Activated CD4-positive, alpha-beta T cell treated with anti-CD3 and anti-CD28 coated beads, Interleukin-2, Interleukin-4, amounts not matched to agents 100 ng/mL and 50 ng/mL, durations not matched to agents 16 hours and 8 hours (primary cell): ENCODE results near the gene PDLIM4.

Experiments used
- DNase-seq: peaks from one replicate; pipeline ENCODE4 v3.0.0-alpha.2; 2020; ENCODE audit warnings: low spot score

Gene PDLIM4

DNA sequence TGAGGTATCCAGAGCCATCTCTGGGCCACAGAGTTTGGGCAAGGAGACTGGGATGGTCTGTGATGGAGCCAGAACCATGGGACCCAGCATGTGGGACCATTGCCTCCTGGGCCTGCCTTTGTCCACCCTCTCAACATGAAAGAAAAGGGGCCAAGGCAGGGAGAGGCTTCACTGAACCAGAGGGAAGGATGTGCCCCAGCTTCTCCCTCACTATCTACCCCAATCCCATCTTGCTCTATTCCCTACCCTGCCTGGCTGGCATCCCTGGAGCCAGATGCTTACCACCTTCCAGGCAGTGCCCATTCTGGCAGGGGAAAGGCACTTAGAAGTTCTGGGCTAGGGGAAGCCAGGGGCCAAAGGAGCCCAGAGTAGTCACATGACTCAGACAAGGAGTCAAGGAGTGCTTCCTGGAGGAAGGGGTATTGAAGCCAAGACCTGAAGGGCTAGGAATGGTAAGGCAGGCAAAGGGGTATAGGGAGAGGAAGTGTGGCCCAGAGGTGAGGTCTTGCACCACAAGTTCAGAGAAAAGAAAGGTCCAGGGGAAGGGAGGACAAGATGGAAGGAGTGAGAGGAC is 9.8 kb downstream of the PDLIM4 start:
- no peak for DNase-seq

DNA sequence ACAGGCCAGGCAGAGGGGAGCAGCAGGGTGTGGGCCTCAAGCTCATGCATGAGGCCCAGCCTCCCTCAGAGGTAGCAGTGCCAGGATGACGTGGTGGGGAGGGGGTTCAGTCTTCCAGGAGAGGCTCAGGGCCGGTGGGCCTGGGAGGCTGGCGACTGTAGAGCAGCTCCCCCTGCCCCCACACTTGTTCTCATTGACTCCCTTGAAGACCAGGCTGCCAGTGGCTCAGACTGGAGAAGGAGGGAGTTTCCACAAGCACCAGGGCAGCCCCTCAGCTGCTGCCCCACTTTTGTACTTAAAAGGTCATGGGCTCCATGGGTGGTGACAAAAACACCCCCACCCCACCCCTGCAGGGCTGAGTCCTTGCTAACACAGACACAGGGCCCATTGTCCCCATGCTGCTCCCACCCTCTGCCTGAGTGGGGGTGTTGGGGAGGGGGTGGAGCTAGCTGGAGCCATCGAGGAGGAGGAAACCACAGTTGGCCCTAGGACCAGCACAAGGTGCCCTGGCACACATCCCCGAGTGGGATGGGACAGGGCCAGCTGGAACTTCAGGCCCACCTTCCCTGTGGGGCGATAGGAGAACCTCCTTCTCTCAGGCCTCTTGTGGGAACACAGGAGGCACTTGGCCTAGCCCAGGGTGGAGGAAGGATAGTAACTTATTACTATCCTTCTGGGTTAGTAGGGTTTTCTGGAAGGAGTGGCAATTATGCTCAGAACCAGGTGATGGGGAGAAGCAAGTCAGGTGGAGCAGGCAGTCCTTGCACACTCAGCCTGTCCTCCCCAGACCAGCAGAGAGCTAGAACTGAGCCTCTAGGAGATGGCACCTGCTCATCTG is 10.7 kb downstream of the PDLIM4 start:
- DNase-seq: no peak

DNA sequence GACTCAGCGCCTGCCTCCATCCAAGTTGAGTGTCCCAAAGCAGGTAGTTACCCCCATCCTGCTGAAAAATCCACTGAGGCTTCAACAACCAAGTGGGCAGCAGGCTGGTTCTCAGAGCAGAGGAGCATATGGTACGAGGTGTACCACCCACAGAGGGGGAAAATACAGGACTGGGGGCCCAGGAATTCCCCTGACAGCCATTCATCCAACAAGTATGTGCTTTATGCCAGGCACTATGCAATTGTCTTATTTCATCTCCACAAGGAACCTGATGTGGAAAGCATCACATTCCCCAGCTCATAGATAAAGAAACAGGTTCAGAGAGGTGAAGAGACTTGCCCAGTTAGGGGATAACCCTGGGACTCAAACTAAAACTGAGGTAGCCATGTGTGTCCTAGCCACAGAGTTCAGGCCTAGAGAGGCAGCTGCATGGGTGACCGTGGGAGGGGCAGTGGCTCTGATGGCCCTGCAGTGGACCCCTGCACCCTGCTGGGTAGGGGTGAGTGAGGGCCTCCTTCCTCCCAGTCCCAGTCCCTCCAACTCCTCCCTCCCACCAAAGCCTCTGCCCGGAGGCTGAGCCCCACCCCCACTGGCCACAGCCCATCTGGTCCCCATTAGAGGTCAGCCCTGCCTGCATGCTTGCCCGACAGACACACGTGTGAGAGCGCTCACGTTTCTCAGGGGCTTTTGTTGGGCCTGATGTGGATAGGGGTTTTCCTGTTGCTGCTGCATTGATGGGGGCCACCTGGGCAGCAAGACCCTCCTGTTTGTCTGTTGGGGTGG is 11.5 kb downstream of the PDLIM4 start:
- DNase-seq: no peak

DNA sequence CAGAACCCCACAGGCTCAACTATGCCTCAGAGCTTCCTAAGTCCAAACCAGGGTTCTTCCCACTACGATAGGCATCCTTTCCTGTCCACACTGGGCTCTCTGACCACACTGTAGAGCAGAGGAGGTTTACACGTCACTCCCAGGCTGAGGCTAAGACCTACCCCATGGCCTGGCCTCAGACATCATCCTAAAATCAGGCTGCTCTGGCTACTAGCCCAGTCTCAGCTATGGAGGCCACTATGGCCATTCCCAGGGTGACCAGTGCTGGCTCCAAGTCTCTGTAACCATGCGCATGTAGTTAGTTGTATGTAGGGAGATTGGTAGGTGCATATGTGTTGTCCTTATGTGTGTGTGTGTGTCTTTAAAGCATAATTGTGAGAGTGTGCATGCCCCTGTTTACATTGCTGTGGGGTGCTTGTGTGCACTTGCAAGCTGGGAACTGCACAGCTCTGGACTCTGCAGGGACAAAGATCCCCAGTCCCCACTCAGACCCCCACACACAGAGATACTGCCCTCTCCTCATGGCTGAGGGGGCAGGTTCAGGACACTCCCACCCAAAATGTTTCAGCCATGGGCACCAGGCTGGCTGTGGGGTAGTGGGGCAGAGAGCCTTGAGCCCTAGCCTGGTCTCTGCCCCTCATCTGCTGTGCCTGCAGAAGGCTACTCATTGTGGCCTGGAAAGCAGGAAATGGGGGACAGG is 12.3 kb downstream of the PDLIM4 start:
- no peak for DNase-seq

DNA sequence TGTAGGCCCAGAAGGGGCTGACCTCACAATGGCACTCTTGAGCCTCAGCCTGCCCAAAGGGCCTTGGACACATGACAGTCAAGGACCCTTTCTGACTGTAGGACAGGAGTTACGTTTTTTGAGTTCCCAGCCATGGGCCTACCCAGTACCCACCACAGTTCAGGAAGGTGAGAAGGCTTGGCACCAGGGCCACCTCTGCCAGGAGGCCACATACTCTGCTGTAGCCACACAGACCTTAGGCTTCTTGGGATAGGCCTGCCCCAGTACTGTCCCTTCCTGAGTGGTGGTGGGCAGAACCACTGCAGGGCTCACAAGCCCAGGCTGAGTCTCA is 12.8 kb downstream of the PDLIM4 start:
- no peak for DNase-seq

DNA sequence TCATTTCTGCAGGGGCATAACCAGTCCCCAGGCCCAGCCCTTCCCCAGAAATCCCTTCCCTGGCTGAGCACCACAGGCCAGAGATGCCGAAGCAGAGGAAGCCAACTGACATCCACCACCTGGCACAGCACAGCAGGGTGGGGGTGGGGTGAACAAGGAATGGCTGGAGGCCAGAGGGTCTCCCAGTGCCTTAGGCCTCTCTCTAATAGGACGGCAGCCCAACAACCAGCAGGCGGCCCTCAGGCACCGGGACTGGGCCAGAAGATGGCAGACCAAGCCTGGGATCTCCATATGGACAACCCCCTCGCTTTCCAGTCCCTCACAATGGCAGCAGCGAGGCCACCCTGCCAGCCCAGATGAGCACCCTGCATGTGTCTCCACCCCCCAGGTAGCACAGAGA is 13.2 kb downstream of the PDLIM4 start:
- DNase-seq: no peak

DNA sequence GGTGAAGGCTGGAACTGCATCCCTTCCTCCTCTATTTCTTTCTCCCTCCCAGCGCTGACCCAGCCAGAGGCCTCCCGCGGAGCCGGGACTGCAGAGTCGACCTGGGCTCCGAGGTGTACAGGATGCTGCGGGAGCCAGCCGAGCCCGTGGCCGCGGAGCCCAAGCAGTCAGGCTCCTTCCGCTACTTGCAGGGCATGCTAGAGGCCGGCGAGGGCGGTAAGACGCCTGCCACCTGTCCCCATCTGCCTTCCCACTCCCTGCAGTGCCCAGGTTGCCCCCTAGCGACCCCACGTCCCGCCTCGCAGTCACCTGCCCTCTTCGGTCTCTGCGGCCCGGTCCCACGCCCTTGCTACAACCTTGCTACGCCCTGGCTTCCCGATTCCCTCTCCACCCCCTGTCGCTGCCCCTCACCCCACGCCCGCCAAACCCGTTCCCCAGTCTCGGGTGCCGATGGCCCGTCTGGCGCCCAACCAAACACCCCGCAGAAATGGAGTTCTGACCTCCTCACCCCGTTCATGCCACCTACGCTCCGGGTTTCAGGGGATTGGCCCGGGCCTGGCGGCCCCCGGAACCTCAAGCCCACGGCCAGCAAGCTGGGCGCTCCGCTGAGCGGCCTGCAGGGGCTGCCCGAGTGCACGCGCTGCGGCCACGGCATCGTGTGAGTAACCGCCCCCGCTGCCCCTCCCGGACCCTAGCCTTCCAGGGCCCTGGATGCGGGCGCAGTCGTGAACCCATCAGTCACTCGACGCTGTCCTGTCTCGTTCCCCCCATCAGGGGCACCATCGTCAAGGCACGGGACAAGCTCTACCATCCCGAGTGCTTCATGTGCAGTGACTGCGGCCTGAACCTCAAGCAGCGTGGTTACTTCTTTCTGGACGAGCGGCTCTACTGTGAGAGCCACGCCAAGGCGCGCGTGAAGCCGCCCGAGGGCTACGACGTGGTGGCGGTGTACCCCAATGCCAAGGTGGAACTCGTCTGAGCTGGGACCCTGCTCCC is 14.1 kb downstream of the PDLIM4 start:
- peak; percentile 3 for DNase-seq

DNA sequence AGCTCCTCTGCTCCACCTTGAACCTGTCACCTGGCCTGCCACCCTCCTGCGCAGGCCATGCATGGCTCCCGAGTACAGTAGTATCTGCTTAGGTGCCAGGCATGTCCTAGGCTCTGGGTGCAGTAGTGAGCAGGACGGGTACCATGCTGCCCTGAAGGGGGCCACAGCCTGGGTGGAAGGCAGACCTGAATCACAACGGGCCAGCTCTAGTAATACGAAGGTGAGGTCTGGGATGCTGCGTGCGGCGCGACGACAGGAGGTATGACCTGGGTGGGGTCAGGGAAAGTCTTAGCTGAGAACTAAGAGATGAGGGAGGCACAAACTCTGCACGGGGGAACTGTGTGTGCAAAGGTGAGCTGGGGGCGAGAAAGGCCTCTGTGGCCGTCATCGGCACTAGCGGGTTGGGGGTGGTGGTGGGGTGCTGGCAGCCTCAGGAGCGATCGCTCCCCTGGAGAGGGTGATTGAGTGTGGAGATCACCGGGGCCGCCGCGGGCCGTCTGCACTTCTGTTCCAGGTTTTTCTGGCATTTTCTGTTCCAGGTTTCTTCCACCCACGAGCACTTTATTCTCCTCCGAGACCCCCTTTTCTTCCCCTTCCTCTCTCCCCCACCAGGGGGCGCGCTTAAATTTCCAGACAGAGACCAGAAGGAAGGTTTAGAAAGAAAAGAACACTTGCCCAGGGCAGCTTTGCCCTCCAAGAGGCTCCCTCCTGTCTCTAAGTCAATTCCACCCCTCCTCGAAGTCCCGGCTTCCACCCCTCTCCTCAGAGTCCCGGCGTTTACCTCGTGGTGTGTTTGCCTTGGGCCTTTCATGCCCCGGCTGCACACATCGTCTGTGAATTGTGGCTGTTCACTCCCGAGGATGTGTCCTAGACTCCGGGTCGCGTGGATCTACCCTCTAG is 15.1 kb downstream of the PDLIM4 start:
- peak; percentile 66 for DNase-seq

DNA sequence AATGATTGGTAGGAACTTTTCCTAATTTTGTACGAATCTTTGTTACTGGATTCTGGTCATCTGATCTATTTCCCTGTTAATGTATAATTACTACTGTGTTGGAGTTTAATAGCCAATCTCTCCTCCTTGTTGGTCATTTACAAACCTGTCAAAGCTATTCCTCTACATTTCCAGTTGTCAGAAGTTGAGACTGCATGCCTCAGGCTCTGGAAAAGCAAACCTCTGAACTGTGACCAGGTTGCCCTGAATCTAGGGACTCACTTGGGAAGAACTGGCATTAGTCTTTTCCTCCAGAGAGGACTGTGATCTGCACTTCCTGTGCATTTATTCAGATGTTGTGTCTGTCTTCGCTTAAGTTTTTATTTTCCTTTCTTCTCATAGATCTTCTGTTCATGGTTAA is 16.1 kb downstream of the PDLIM4 start:
- no peak for DNase-seq

DNA sequence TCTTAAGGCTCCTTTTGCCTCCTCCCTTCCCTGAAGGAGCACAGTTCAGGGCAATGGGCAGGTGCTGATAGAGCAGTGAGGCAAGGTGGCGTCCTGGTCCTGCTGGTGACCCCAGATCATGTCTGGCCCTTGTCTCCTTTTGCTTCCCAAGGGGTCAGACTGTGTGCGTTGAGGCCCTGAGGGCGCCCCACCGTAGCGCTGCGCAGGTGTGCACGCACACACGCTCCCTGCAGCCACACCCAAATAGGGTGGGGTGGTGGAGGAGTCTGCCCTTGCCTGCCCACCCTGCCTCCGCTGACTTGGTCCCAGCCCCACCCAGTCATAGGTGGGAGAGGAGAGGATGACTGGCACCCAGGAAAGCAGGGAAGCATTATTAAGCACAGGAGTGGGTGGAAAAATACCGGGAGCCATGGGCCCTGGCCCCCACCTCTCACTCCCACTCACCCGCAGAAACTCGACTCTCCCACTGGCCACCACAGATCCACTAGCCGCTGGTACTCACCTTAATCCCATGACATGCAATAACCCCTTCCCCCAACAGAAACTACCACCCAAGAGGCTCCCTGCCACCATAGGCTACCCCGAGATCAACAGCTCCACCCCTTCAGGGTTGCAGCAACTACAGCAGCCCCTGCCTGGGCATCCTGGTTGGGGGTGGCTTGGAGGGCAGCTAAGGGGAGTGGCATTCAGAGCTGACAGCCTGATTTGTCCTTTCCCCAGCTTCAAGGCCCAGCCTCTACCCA is 16.7 kb downstream of the PDLIM4 start:
- no peak for DNase-seq

DNA sequence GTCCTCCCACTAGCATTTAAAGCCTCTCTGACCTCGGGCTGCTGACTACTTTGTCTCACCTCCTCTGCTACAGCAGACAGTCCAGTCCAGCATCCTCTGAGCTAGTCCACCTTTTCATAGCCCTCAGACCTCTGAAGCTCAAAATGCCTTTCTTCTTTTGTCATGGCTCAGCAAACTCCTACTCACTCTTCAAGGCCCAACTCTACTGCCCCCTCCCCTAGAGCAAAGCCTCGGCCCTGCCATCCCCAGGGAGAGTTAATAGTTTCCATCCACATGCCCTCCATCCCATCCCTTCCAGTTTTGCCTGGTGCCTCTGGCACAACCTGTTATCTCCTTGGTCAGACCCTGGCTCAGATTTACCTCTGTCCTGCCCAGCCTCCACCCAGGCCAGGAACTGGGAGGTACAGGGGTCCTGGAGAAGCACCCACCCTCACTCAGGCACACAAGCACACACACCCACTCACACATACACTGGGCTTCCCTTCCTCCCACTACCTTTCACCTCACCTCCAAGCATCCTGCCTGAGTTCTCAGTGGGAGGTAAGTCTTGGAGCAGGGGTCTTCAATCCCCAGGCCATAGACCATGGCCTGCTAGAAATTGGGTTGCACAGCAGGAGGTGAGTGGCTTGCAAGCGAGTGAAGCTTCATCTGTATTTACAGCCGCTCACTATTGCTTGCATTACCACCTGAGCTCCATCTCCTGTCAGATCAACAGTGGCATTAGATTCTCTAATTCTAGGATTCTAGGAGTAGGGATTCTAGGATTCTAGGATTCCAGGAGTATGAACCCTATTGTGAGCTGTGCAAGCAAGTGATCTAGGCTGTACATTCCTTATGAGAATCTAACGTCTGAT is 18.1 kb downstream of the PDLIM4 start:
- no peak for DNase-seq

DNA sequence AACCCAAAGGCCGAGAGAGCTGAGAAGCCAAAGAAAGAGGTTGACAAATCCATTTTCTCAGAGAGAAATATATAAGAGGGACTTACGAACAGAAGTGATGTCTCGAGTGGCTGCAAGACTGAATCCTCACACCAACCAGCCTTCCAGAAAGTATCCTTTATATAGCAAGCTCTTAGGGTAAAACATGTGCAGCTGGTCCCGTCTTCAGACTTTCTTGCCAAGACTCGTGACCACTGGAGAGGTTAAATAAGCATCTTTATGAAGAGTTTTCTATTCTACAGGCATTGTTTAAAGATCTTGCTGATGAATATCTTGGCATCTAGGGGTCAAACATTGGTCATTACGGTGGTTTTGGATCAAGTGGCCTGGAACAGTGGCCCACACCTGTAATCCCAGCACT is 19.8 kb downstream of the PDLIM4 start:
- DNase-seq: no peak

DNA sequence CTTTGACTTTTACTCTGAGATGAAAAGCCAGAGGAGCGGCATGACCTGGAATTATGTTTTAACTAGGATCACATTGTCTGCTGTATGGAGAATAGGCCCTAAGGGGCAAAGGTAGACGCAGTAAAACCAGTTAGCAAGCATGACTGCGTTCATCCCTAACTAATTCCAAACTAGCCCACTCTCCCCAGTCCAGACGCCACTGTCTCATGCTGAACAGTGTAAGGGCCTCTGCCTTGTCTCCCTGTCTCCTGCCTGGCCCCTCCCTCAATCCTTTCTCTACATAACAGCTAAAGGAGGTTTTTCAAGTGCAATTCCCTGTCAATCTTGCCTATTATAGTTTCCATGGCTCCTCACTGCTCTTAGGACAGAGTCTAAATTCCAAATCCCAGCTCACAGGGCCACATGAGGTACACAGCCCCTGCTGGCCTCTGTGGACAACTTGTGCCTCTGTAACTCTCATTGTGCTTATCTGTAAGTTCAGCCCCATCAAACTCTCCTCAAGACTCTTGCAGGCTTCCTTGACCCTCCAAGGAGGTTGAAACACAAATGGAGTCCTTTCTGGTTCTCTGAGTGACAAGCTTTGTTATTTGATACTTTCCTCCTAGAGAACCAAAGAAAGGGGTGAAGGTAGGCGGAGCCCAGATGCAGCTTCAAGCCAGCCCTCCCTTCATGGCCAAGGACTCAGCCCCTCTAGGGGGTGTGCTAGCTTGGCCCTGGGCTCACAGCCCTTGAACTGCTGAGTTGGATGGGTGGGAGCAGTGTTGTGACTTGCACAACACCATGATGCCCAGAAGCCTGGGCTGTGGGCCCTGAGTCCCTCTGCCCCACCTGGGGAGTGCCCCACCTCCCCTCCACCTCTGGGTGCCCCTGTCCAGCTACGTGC is 20.7 kb downstream of the PDLIM4 start:
- DNase-seq: no peak

DNA sequence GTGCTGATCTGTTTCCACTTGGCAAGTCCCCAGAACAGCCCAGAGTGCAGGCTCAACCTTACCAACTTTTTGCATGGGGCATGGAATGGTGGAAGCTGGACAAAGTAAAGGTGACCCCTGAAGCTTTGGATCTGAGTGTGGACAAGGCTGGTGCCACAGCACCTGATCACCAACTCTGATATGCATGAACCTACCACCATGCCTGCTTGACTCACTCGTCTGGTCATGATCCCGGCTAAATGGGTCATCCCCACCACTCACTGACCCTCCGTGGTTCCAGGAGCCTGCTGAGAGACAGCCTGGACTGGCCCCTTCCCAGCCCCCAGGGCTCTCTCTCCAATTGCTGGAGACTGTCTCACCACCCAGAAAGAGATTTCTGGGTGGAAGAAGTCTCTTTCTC is 22.3 kb downstream of the PDLIM4 start:
- DNase-seq: no peak

DNA sequence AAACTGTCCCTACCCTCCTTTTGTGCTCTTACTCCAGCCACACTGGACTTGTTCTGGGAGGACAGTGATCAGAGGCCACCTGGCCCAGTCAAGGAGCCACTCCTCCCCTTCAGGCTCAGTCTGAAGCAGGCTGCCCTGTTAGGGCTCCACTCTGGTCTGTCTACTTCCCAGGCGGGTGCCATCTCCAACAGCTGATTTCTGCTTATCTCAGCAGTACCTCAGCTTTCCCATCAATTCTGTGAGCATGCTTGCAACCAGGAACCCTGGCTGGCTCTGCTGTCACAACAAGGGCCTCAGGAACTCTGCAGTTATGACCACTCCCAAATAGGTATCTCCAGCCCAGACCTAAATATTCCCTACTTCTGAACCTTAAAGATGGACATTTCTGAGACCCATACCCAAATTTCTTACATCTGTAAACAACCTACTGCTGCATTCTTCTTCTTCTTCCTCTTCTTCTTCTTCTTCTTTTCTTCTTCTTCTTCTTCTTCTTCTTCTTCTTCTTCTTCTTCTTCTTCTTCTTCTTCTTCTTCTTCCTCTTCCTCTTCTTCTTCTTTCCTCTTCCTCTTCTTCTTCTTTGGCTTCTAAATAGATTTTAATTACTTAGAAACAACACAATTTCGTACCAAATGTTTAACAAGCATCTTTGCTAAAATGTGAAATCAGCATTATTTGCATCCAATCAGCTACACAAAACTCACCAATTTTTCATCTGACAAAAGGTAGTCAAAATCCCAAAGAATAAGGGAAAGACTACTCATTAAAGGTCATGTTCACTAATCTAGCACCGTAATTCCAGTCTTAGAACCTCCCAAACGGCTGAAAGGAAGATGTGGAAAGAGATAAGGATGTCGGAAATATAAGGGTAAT is 23.1 kb downstream of the PDLIM4 start:
- DNase-seq: no peak

DNA sequence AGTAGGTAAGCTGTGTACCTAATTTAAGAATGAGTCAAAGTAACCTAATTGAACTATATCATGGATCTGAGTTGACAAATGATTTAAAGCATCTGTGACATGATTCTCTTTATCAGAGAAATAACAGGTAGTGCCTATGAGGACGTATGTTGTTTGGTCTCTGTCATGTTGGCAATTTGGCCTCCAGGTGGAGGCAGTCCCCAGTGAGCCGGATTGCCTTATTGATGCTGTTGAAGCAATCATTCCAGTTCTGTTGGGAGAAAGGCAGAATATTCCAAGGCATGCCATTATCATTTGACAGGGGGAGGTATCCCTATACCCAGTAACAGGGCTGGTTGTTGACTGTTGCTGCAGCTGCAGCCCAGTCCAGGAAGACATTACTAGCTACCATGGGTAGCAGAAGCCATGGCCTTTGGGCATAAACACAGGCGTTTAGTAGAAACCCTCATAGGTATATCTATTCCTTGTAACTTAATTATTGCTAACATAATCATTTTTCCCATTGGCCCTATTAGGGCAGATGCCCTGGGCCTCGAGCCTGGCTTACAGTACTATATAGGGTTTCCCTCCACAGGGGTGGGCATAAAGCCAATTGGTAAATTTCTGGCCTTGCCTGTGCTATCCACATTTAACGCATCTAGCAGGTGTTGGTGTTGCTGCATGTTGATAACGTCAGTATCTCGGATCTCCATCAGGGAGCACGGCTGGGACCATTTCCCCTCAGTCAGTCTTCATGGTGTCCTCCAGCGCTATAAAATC is 24.5 kb downstream of the PDLIM4 start:
- no peak for DNase-seq
